22Rv1 (cell line): ENCODE results near the gene P2RY1.

ENCODE experiments used
- CTCF ChIP-seq: fragments of 450-650 bp; IDR thresholded peaks from 2 replicates; pipeline ENCODE4 v1.5.1; 2017; ENCODE audit warnings: mild to moderate bottlenecking
- ZFX ChIP-seq: fragments of 450-650 bp; IDR thresholded peaks from 2 replicates; pipeline ENCODE4 v1.6.1; 2017; ENCODE audit warnings: antibody characterized with exemption, borderline replicate concordance

GRCh38 chr3:152834191-152834775 is 648 bp upstream of the P2RY1 start:
- no peak for TF ChIP-seq CTCF
- no peak for TF ChIP-seq ZFX
